PC-3 (cell line): ENCODE results near the gene RGS12. TPM values are rescaled to one million over a fixed set of nuclear protein-coding genes. Genes with fewer than 3 reads are reported as not detected.

Experiments used
- ATAC-seq: fragments of 200-7000 bp; cut with Tn5 transposase; 2 replicates; pipeline ENCODE4 v1.9.1; 2020; ENCODE audit warnings: mild to moderate bottlenecking, moderate library complexity
- BruUV-seq: library from RNA; stranded (reverse); fragments of 400-500 nt; replicated peaks from 2 replicates; lab custom pipeline; 2021; lab: Mats Ljungman, UMichigan
- CTCF ChIA-PET: fragments of 300-600 bp; sonication (Branson Sonifier 250); formaldehyde crosslinking; loops from one replicate; lab custom pipeline; 2022; ENCODE audit warnings: antibody characterized with exemption; lab: Charles Lee
- POLR2A ChIA-PET: fragments of 300-600 bp; sonication (Branson Sonifier 250); formaldehyde crosslinking; loops from one replicate; lab custom pipeline; 2022; ENCODE audit warnings: antibody characterized with exemption; ENCODE audit not compliant: unreplicated experiment; lab: Charles Lee
- DNase-seq: peaks from one replicate; pipeline ENCODE4 v3.0.0-alpha.2; 2015
- H2AFZ ChIP-seq: fragments of 300-600 bp; sonication (generic); 2 replicates; pipeline ENCODE4 v1.6.0; 2016; ENCODE audit warnings: antibody characterized with exemption, low read length
- H3F3A ChIP-seq: fragments of 300-600 bp; sonication (generic); one replicate; pipeline ENCODE4 v1.6.0; 2017; ENCODE audit warnings: antibody characterized with exemption, low read length, control low read depth, mild to moderate bottlenecking; ENCODE audit not compliant: unreplicated experiment
- H3K27ac ChIP-seq: fragments of 300-600 bp; sonication (generic); 2 replicates; pipeline ENCODE4 v1.5.1; 2016; ENCODE audit warnings: mild to moderate bottlenecking, low read length
- H3K27me3 ChIP-seq: fragments of 300-600 bp; sonication (generic); 2 replicates; pipeline ENCODE4 v1.6.1; 2016; ENCODE audit warnings: low read length, mixed read lengths
- H3K36me3 ChIP-seq: fragments of 300-600 bp; sonication (generic); 2 replicates; pipeline ENCODE4 v1.6.1; 2016; ENCODE audit warnings: low read depth, mixed run types, low read length, mixed read lengths
- H3K4me1 ChIP-seq: fragments of 300-600 bp; sonication (generic); 2 replicates; pipeline ENCODE4 v1.5.1; 2016; ENCODE audit warnings: low read length; ENCODE audit not compliant: insufficient read depth
- H3K4me2 ChIP-seq: fragments of 300-600 bp; sonication (generic); 2 replicates; pipeline ENCODE4 v1.6.0; 2016; ENCODE audit warnings: low read length
- H3K4me3 ChIP-seq: fragments of 300-600 bp; sonication (generic); 2 replicates; pipeline ENCODE4 v1.5.1; 2016; ENCODE audit warnings: mild to moderate bottlenecking, low read length, mixed read lengths
- H3K79me2 ChIP-seq: fragments of 300-600 bp; sonication (generic); 2 replicates; pipeline ENCODE4 v1.6.1; 2017; ENCODE audit warnings: low read length, mixed read lengths
- H3K9ac ChIP-seq: fragments of 300-600 bp; sonication (generic); 2 replicates; pipeline ENCODE4 v1.6.0; 2016; ENCODE audit warnings: mild to moderate bottlenecking, low read length
- H3K9me2 ChIP-seq: fragments of 300-600 bp; sonication (generic); replicated peaks from 2 replicates; pipeline ENCODE4 v1.6.1; 2016; ENCODE audit warnings: mixed run types, low read length, mixed read lengths
- H3K9me3 ChIP-seq: fragments of 300-600 bp; sonication (generic); 2 replicates; pipeline ENCODE4 v1.6.1; 2016; ENCODE audit warnings: low read length, mixed read lengths
- H4K20me1 ChIP-seq: fragments of 300-600 bp; sonication (generic); 2 replicates; pipeline ENCODE4 v1.6.1; 2016; ENCODE audit warnings: low read length, mixed read lengths
- EZH2 ChIP-seq: fragments of 300-600 bp; sonication (generic); IDR thresholded peaks from one replicate; pipeline ENCODE4 v1.6.1; 2017; ENCODE audit warnings: antibody characterized with exemption, mild to moderate bottlenecking, low read length; ENCODE audit not compliant: unreplicated experiment
- EZH2phosphoT487 ChIP-seq: fragments of 300-600 bp; sonication (generic); IDR thresholded peaks from 2 replicates; pipeline ENCODE4 v1.6.1; 2018; ENCODE audit warnings: mild to moderate bottlenecking, antibody characterized with exemption, low read length, borderline replicate concordance
- intact Hi-C: fragments of 100-400 bp; cut with micrococcal nuclease; formaldehyde crosslinking; loops from 2 replicates; pipeline ENCODE4 v1.9.0; 2023
- total RNA-seq: library from RNA; depleted of rRNA; stranded (reverse); fragments of >200 nt; gene quantifications from 2 replicates; pipeline ENCODE4 v1.2.3, GENCODE V29; 2014
- TF ChIP-seq, protein P1 (sequence below): fragments of 300-600 bp; sonication (generic); conservative IDR thresholded peaks from 2 replicates; pipeline ENCODE4 v1.5.1; 2017; ENCODE audit warnings: antibody characterized with exemption, low read depth, mild to moderate bottlenecking, low read length

RGS12 gene
- total RNA-seq, 1 experiment from 2014 or later, result 10.3 TPM

DNA sequence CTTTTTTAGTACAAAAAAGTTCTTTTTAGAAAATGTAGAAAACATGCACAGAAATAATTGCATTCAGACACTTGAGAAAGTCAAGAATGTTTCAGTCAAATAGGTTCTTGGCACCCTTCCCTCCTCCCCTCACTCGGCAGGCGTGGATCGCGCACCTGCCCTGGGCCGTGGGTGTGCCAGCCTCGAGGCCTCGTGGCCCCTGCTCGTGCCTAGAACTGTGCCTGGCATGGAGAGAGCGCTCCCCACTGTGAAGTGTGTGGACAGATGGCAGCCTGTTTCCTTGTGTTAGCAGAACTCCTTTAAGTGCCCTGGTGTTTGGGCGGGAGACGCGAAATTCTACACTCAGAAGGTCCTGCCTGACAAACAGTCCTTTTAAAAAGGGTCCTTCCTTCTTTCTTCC, 14.7 kb downstream of the RGS12 start:
- H3F3A ChIP-seq, result no peaks in the 10 kb centered on the region
- ATAC-seq (no peak), DNase-seq (no peak)
- peaks cover 7% of the 10 kb centered on the region; the same call in 1 of the 2 replicates for H4K20me1 ChIP-seq
- H3K27me3 ChIP-seq, result no peaks in the 10 kb centered on the region
- H3K4me1 ChIP-seq, result peaks cover 19% of the 10 kb centered on the region
- intact Hi-C loops, result no loop called here
- no peaks in the 10 kb centered on the region for H3K79me2 ChIP-seq
- no peaks in the 10 kb centered on the region for H3K9me3 ChIP-seq
- no peak for TF ChIP-seq EZH2
- TF ChIP-seq EZH2phosphoT487, result no peak
- H3K27ac ChIP-seq, result no peak overlapping the region
- ChIA-PET CTCF (no interaction called here), POLR2A (no interaction called here)
- no peak overlapping the region for H3K4me3 ChIP-seq
- no peaks in the 10 kb centered on the region for H3K9me2 ChIP-seq
- H2AFZ ChIP-seq, result no peak overlapping the region
- H3K9ac ChIP-seq, result no peak overlapping the region
- no peak overlapping the region for H3K4me2 ChIP-seq
- H3K36me3 ChIP-seq, result no peaks in the 10 kb centered on the region
- BruUV-seq, result no TSS peak

DNA sequence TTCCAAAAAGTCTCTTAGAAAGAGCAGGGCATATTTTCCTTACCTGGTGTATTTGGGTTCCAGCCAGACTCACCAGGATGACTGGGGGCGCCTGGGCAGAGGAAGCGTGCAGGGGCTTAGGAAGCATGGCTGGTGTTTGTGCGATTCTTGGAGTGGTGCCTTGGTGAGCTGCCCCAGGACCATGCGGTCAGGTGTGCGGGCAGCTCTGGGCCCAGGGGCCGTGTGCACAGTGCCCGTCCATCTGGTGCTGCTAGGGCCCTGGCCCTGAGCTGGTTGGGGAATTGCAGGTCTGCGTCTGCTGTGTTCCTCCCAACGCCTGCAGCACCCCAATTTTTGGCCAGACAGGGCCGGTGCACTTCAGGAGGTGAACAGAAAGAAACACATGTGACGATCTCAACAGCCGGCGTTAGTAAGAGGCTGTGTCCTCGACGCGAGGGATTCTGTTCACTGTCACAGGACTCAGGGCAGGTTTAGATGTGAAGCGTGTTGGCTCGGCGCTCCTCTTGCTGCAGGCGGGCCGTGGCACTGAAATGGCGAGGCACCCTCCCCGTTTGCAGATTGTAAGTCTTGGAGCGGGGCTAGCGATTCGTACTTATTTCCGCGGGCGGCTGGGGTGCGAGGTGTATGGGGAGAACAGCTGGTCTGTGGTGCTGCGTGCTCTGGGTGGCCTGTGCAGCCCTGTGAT, 15.2 kb downstream of the RGS12 start:
- no TSS peak for BruUV-seq

DNA sequence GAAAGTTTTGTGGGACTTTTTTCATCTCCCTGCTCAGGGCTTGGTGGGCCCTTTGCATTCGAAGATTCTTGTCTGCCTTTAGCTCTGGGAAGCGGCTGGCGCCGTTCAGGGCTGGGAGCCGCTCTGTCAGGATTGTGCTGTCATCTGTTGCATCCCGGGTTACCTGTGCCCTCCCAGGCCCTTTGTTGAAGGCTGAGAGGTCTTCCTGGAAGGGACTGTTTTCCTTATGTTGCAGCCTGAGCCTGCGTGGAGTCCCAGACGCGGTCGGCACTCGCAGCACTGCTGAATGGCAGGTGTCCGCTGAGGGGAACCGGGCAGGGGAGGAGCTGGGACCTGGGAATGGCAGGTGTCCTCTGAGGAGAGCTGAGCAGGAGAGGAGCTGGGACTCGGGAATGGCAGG, 15.9 kb downstream of the RGS12 start:
- Histone ChIP-seq H3K79me2 (peaks cover 3% of the 10 kb centered on the region; the same call in 1 of the 2 replicates), H4K20me1 (peaks cover 7% of the 10 kb centered on the region; the same call in 1 of the 2 replicates)

More for the DNA sequence above, 15.2 kb downstream of the RGS12 start:
- DNase-seq (no peak), ATAC-seq (no peak)
- ChIA-PET POLR2A (no interaction called here), CTCF (no interaction called here)
- H3K27ac ChIP-seq, result no peak overlapping the region
- H3K4me2 ChIP-seq, result no peak overlapping the region
- TF ChIP-seq EZH2phosphoT487, result no peak
- TF ChIP-seq, protein P1, sequence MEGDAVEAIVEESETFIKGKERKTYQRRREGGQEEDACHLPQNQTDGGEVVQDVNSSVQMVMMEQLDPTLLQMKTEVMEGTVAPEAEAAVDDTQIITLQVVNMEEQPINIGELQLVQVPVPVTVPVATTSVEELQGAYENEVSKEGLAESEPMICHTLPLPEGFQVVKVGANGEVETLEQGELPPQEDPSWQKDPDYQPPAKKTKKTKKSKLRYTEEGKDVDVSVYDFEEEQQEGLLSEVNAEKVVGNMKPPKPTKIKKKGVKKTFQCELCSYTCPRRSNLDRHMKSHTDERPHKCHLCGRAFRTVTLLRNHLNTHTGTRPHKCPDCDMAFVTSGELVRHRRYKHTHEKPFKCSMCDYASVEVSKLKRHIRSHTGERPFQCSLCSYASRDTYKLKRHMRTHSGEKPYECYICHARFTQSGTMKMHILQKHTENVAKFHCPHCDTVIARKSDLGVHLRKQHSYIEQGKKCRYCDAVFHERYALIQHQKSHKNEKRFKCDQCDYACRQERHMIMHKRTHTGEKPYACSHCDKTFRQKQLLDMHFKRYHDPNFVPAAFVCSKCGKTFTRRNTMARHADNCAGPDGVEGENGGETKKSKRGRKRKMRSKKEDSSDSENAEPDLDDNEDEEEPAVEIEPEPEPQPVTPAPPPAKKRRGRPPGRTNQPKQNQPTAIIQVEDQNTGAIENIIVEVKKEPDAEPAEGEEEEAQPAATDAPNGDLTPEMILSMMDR, result no peak
- TF ChIP-seq EZH2, result no peak
- no peaks in the 10 kb centered on the region for H3K79me2 ChIP-seq
- H3K27me3 ChIP-seq, result no peaks in the 10 kb centered on the region
- H3K36me3 ChIP-seq, result no peaks in the 10 kb centered on the region
- H3K9me3 ChIP-seq, result no peaks in the 10 kb centered on the region
- no peak overlapping the region for H2AFZ ChIP-seq
- no peak overlapping the region for H3K9ac ChIP-seq
- intact Hi-C loops, result no loop called here
- no peaks in the 10 kb centered on the region for H3F3A ChIP-seq
- H3K4me3 ChIP-seq, result no peak overlapping the region
- peaks cover 7% of the 10 kb centered on the region; the same call in 1 of the 2 replicates for H4K20me1 ChIP-seq
- H3K4me1 ChIP-seq, result peaks cover 20% of the 10 kb centered on the region
- H3K9me2 ChIP-seq, result no peaks in the 10 kb centered on the region

More for the DNA sequence above, 15.9 kb downstream of the RGS12 start:
- ChIA-PET CTCF (no interaction called here), POLR2A (no interaction called here)
- Histone ChIP-seq H3K36me3 (no peaks in the 10 kb centered on the region), H3K4me2 (no peak overlapping the region), H2AFZ (no peak overlapping the region), H3K4me3 (no peak overlapping the region), H3K27me3 (no peaks in the 10 kb centered on the region), H3K27ac (no peak overlapping the region), H3K9me2 (no peaks in the 10 kb centered on the region), H3K9ac (no peak overlapping the region), H3K4me1 (peaks cover 20% of the 10 kb centered on the region), H3F3A (no peaks in the 10 kb centered on the region), H3K9me3 (no peaks in the 10 kb centered on the region)
- DNase-seq (no peak), ATAC-seq (no peak)
- no TSS peak for BruUV-seq
- TF ChIP-seq, protein P1, result no peak
- TF ChIP-seq EZH2phosphoT487 (no peak), EZH2 (no peak)
- intact Hi-C loops, result no loop called here
